Coronary artery (tissue), 2 donors: ENCODE data around the gene PDZRN3.
A peak's percentile ranks its signal among the peaks of the same experiment; 100 is the strongest.

Experiments
- DNase-seq: peaks from one replicate; pipeline ENCODE4 v3.0.0-alpha.2; 2017; ENCODE audit warnings: low spot score
- H3K27ac ChIP-seq, 2 donors: fragments of 200-600 bp; sonication (generic); one replicate each; pipeline ENCODE4 v1.5.1; 2016 to 2019
- H3K4me3 ChIP-seq: fragments of 200-600 bp; sonication (generic); 2 replicates; pipeline ENCODE4 v1.5.1; 2016; ENCODE audit warnings: mild to moderate bottlenecking, moderate library complexity
- CTCF ChIP-seq: fragments of 200-600 bp; sonication (generic); IDR thresholded peaks from one replicate; pipeline ENCODE4 v1.5.1; 2019; ENCODE audit warnings: antibody characterized with exemption

The PDZRN3 gene

GRCh38 chr3:73550032-73550431, 74.7 kb downstream of the PDZRN3 start:
- DNase-seq: no peak
- Histone ChIP-seq H3K27ac (no peak overlapping the region), H3K4me3 (no peak overlapping the region)
- no peak for TF ChIP-seq CTCF

GRCh38 chr3:73549051-73549600, 75.6 kb downstream of the PDZRN3 start:
- Histone ChIP-seq H3K27ac (no peak overlapping the region), H3K4me3 (no peak overlapping the region)
- no peak for DNase-seq

GRCh38 chr3:73548436-73548835, 76.3 kb downstream of the PDZRN3 start:
- no peak for TF ChIP-seq CTCF
- no peak for DNase-seq
- no peak overlapping the region for H3K4me3 ChIP-seq
- H3K27ac ChIP-seq: peak overlapping the region; percentile 36 to 82

More at GRCh38 chr3:73549051-73549600, 75.6 kb downstream of the PDZRN3 start:
- no peak for TF ChIP-seq CTCF

- DNase-seq: no peak
- Histone ChIP-seq H3K27ac (peak overlapping the region; percentile 36 to 82), H3K4me3 (no peak overlapping the region)
- TF ChIP-seq CTCF: no peak
These were observed 77.1 kb downstream of the PDZRN3 start for GRCh38 chr3:73547427-73548248.

- Histone ChIP-seq H3K4me3 (no peak overlapping the region), H3K27ac (peak overlapping the region; percentile 36 to 82)
- no peak for DNase-seq
- TF ChIP-seq CTCF: no peak
These were observed 77.8 kb downstream of the PDZRN3 start for GRCh38 chr3:73546961-73547360.

DNA sequence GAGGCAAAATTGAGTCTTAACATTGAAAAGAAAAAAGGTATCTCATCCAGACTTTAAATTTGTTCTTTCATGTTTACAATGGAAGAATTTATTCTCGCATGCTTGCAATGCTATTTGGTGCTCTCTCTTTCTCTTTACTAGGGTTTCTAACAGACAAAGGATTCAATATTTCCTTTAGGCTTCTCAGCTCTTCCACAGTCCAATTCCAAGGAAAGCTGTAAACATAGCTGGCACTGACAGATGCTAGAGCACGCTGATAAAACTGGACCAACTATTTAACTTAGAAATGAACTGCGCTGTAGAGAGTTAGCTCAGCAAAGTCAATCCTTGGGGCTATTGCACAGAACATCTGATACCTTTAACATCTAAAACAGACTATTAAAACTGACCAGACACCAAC, 81.3 kb downstream of the PDZRN3 start:
- no peak overlapping the region for H3K27ac ChIP-seq
- no peak overlapping the region for H3K4me3 ChIP-seq
- no peak for TF ChIP-seq CTCF
- no peak for DNase-seq

DNA sequence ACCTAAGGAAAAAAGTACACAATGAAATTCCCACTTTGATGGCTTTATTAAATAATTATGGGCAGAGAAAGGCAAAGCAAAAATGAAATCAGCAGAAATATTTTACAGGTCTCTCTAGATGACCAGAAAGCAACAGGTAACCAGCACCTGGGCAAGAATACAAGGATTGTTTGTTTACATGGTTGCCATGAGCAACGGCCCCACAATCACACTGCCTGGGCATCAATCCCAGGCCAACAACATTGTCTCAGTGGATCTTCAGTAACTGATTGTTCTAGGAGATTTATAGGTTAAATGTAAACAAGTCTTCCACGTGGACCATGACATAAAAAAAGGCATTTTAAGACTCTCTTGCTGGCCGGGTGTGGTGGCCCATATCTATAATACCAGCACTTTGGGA, 82.6 kb downstream of the PDZRN3 start:
- Histone ChIP-seq H3K27ac (no peak overlapping the region), H3K4me3 (no peak overlapping the region)
- no peak for DNase-seq
- no peak for TF ChIP-seq CTCF
